HUES48 (cell line): ENCODE measurements around the gene CBR4.

Source experiments
- H3K27ac ChIP-seq: one replicate; pipeline ENCODE4 v1.7.0; 2013; ENCODE audit warnings: low read depth, low read length, inconsistent platforms
- H3K27me3 ChIP-seq: 2 replicates; pipeline ENCODE4 v1.6.1; 2013; ENCODE audit warnings: mild to moderate bottlenecking, low read length; ENCODE audit not compliant: control insufficient read depth, insufficient read depth
- H3K36me3 ChIP-seq: 2 replicates; pipeline ENCODE4 v1.6.1; 2013; ENCODE audit warnings: low read length; ENCODE audit not compliant: control insufficient read depth, insufficient read depth
- H3K4me1 ChIP-seq: 2 replicates; pipeline ENCODE4 v1.6.1; 2013; ENCODE audit warnings: mild to moderate bottlenecking, low read length; ENCODE audit not compliant: control insufficient read depth, insufficient read depth
- H3K4me3 ChIP-seq: 2 replicates; pipeline ENCODE4 v1.5.1; 2013; ENCODE audit warnings: mild to moderate bottlenecking, low read depth, low read length
- H3K9ac ChIP-seq: 2 replicates; pipeline ENCODE4 v1.6.1; 2013; ENCODE audit warnings: mild to moderate bottlenecking, low read depth, low read length, moderate library complexity
- H3K9me3 ChIP-seq: 2 replicates; pipeline ENCODE4 v1.6.1; 2013; ENCODE audit warnings: low read length; ENCODE audit not compliant: control insufficient read depth, insufficient read depth

CBR4 gene

DNA sequence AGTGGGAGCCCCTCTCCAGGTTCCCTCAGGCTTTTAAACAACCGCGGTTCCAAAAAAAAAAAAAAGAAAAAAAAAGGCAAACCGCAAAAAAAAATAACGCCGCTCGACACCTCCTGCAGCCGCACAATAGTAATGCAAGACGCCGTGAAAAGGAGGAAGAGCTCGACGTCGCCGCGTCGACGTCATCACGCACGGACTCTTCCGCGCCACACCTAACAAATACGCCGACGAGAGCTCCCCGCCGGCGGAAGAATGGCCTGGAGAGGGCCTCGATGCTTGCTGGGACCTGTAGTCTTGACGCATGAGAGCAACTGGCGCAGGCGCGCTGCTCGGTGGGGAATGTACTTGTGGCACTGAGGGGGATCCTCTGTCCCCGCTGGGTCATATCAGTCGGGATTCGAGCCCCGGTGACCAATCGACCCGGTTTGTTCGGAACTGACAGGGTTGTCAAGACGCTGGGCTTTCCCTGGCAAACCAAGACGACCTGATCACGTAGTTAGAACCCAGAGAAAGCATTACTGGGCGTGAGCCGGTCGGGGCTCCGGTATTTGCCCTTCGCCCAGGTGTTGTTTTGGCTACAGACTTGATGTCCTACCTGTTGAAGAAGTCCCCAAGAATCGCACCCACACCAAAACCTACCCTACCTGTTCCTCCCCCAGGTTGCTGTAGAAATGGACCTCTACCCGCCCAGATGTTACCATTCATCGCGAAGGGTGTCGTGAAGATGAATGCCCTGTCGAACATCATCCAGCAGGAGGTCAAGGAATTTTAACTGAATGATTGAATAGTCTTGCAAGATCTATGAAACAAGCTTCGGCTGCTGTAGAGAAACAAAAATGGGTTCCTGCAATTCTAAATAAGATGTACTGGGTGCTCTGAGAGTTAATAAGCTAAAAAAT lies at the start of gene CBR4:
Gene CBR4, minus strand, starts transcription at position 131 of the 899 bp plus-strand sequence. CDS start 166 bp downstream, outside the sequence.
- H3K4me1 ChIP-seq, result peaks cover 19% of the 10 kb centered on the region
- H3K9me3 ChIP-seq, result no peaks in the 10 kb centered on the region
- H3K9ac ChIP-seq, result peak within 1 kb of the TSS; percentile 93
- H3K36me3 ChIP-seq, result peaks cover 15% of the 10 kb centered on the region
- peak within 1 kb of the TSS; percentile 94 for H3K27ac ChIP-seq
- H3K4me3 ChIP-seq, result peak within 1 kb of the TSS; percentile 94
- H3K27me3 ChIP-seq, result no peaks in the 10 kb centered on the region

DNA sequence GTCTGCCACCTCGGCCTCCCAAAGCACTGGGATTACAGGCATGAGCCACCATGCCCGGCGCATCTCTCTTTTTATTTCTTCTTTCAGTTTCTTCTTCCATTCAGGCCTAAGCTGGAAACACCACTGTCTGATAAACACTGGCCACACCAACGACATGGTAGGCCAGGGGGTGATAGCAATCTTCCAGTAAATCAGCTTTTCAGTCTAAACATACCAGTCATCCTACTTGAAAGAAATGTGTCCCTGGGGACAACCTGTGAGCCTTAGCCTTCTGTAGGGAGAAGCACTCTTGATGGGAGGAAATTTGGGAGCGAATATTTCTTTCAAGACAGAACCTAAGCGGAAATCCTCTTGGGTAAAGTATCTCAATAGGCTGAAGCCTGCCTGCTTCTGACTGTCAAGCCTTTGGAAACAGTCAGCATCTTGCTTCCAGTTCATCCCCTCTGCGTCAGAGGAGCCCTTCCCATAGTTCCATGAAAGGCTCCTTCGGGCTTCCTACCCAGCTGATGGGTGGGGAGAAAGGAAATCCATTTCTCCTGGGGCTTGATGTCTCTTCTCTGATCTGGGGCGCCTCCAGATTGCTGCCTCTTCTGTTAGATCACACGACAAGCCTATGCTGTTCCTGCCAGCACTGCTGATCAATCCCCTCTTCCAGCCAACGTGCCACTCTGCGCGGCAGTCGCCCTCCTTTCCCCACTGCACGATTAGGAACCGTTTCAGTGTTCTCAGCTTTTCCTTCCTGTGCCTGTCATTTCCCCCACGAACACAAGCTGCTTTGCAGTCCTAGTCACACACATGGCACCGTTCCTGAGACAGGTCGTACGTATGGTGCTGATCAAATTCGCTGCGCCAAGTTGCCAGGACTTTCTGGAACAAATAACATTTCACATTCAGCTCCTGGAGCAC lies 49.5 kb upstream of the CBR4 start:
- H3K4me1 ChIP-seq, result no peaks in the 10 kb centered on the region
- no peak overlapping the region for H3K4me3 ChIP-seq
- H3K9ac ChIP-seq, result no peak overlapping the region

DNA sequence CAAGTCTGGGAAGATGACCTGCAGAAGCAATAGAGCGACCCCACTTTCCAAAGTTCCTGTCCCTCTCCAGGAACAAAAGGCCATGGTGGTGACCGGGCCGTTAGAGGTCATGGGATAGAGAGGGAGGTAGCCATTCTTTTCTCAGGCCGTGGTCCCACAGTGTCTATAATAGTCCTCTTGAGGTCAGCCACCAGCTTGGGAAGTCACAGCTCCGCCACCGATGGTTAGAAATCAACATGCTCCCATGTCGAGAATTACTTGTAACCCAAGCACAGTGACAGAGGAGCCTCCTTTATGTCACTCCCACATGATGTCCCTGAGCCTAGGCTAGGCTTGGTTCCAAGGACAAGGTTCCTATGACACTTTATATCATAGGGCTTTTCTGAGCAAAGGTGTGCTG lies 48.3 kb upstream of the CBR4 start:
- no peak overlapping the region for H3K27ac ChIP-seq
- H3K4me1 ChIP-seq, result no peaks in the 10 kb centered on the region
- H3K4me3 ChIP-seq, result no peak overlapping the region
- H3K9me3 ChIP-seq, result no peaks in the 10 kb centered on the region
- H3K27me3 ChIP-seq, result no peaks in the 10 kb centered on the region
- no peak overlapping the region for H3K9ac ChIP-seq
- H3K36me3 ChIP-seq, result no peaks in the 10 kb centered on the region

More for the DNA sequence above, 49.5 kb upstream of the CBR4 start:
- Histone ChIP-seq H3K27ac (no peak overlapping the region), H3K9me3 (no peaks in the 10 kb centered on the region), H3K36me3 (no peaks in the 10 kb centered on the region), H3K27me3 (no peaks in the 10 kb centered on the region)

DNA sequence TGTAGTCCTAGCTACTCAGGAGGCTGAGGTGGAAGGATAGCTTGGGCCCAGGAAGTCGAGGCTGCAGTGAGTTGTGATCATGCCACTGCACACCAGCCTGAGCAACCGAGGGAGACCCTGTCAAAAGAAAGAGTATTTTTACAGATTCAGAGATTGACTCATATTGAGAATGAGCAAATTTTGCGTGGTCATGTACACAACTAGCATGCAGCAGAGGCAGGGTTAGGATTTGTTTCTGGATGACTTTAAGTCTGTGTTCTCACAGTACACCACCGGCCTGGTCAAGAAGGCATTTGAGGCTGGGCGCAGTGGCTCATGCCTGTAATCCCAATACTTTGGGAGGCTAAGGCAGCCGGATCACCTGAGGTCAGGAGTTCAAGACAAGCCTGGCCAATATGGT lies 44.8 kb upstream of the CBR4 start:
- Histone ChIP-seq H3K27me3 (no peaks in the 10 kb centered on the region), H3K27ac (no peak overlapping the region), H3K9me3 (no peaks in the 10 kb centered on the region), H3K4me1 (peaks cover 6% of the 10 kb centered on the region; the same call in 1 of the 2 replicates), H3K36me3 (no peaks in the 10 kb centered on the region), H3K4me3 (no peak overlapping the region), H3K9ac (no peak overlapping the region)

DNA sequence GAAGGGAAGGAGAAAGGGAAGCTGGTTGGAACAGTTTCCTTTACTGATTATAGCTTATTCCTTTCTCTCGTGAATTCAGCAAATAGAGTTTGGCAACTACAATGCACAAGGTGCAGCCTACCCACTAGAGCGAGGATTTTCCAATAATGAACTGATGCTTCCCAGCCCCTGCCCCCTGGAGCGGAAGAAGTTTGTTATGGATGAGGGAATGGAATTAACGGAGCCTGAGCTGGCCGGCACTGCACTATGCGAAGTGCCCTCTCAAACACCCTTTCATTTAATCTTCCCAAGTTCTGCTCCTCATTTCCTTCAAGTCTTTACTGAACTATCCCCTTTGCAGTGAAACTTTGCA lies 42.5 kb upstream of the CBR4 start:
- Histone ChIP-seq H3K27ac (no peak overlapping the region), H3K9ac (no peak overlapping the region), H3K27me3 (no peaks in the 10 kb centered on the region), H3K4me1 (peaks cover 10% of the 10 kb centered on the region), H3K4me3 (no peak overlapping the region), H3K9me3 (no peaks in the 10 kb centered on the region), H3K36me3 (no peaks in the 10 kb centered on the region)

DNA sequence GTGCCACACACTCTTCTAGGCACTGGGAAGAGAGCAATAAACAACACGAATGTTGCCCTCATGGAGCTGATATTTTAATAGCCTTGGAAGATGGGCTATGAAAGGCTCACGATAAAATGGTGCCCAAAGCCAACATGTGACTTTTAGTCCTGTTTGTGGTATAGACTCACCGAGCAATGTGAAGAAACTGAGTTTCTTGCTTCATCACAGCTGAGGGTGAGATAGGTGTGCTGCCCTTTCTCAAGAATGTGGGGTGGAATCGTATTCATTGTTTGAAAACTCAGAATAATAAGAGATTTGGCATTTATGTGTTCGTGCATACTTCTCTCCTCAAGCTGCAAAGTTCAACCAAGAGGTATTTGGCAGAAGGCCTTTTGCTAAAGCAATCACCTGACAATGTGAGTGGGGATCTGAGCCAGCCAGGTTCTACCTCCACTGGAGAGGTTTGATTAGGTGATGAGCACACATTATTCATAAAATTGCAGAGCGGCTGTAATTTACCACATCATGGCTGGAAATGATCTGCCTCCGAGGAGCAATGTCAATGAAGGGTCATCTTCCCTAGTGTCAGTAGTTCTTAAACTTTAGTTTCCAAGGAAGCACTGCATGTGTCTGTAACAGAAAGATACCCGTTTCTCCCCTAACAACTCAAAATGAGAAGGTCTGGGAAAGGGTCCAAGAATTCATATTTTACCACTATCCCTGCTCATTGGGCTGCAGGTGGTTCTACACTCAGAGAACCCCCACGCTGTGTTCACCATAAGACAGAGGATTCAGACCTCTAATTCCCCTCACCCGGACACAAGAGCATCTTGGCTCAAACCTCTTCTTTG lies 41.9 kb upstream of the CBR4 start:
- Histone ChIP-seq H3K9me3 (no peaks in the 10 kb centered on the region), H3K27ac (no peak overlapping the region), H3K27me3 (no peaks in the 10 kb centered on the region), H3K4me1 (peaks cover 10% of the 10 kb centered on the region), H3K4me3 (no peak overlapping the region), H3K9ac (no peak overlapping the region), H3K36me3 (no peaks in the 10 kb centered on the region)

DNA sequence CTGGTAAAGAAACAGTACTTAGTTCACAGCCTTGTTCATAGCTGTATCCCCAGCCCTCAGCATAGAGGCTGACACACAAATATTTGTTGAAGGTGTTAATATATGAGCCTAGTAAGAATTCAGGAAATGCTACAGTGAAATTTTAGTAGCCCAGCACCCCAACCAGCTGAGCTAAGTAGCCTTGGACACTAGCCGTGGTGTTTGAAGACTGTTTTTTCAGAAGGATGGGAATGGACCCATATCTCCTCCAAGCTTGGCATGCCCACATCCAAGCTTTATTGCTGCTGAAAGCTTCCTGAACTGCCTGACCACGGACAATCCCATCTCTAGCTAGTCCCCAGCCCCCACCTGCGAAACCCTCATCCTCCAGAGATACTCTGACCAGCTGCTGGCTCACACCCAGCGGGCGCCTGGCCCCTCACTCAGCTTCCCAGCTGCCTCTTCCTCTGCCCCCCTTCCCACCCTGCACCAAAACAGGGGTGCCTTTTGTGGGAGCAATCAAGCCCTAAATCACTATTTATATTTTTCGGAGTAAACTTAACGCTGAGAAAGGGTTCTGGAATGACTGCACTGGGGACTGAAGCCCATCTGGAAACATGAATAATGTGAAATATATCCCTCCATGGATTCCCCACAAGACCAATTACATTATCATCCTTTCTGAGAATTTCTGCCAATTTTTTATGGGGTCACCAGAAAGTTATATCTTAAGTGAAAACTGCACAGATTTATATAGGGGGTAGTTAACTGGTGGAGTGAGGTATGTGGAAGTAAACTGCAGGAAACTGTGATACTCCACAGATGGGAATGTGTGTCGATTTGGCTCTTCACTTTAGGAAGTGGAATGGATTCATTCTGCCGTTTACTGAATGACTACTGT lies 41.1 kb upstream of the CBR4 start:
- no peak overlapping the region for H3K9ac ChIP-seq
- no peak overlapping the region for H3K27ac ChIP-seq
- no peak overlapping the region for H3K4me3 ChIP-seq
- H3K27me3 ChIP-seq, result no peaks in the 10 kb centered on the region
- H3K4me1 ChIP-seq, result peaks cover 12% of the 10 kb centered on the region
- no peaks in the 10 kb centered on the region for H3K9me3 ChIP-seq
- H3K36me3 ChIP-seq, result no peaks in the 10 kb centered on the region

DNA sequence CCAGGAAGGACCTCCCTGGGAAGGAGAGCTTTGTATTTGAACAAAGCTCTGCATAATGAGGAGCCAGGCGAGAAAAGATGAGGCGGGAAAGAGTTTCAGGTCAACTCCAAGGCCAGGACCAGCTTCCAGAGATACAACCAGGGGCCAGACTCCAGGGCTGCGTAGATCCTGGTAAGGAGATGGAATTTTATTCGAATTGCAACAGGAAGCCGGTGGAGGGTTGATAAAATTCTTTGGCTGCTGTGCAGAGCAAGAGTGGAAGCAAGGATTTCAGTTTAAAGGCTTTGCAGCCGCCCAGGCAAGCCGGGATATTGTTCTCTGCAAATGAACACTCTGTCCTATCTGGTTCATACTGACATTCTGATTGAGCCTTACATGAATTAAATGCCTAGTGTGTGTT lies 40.2 kb upstream of the CBR4 start:
- H3K27ac ChIP-seq, result no peak overlapping the region
- no peaks in the 10 kb centered on the region for H3K27me3 ChIP-seq

DNA sequence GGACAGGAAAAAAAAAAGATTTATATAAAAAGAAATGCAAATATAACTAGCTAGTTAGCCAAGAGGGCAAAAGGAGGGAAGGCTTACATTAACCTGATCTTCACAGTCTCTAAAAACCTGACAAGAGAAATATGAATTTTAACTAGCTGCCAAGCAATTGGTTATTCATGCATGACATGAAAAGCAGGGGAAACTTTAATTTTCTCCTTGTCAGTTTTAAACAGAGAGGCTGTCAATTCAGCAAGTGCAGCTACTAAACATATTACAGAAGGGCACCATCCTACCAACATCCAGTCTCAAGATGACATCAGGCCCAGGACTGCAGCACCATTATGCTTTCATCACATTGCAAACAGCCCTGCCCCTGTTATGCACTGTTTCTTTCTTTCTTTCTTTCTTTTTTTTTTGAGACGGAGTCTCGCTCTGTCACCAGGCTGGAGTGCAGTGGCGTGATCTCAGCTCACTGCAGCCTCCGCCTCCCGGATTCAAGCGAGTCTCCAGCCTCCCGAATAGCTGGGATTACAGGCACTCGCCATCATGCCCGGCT lies 38.9 kb upstream of the CBR4 start:
- Histone ChIP-seq H3K4me1 (peaks cover 14% of the 10 kb centered on the region), H3K27ac (no peak overlapping the region), H3K9me3 (no peaks in the 10 kb centered on the region), H3K36me3 (no peaks in the 10 kb centered on the region), H3K9ac (no peak overlapping the region), H3K4me3 (no peak overlapping the region), H3K27me3 (no peaks in the 10 kb centered on the region)

More for the DNA sequence above, 40.2 kb upstream of the CBR4 start:
- Histone ChIP-seq H3K4me3 (no peak overlapping the region), H3K4me1 (peaks cover 14% of the 10 kb centered on the region), H3K9ac (no peak overlapping the region), H3K9me3 (no peaks in the 10 kb centered on the region), H3K36me3 (no peaks in the 10 kb centered on the region)
